Measurements from ENCODE around the gene CDH4.

The CDH4 gene

DNA sequence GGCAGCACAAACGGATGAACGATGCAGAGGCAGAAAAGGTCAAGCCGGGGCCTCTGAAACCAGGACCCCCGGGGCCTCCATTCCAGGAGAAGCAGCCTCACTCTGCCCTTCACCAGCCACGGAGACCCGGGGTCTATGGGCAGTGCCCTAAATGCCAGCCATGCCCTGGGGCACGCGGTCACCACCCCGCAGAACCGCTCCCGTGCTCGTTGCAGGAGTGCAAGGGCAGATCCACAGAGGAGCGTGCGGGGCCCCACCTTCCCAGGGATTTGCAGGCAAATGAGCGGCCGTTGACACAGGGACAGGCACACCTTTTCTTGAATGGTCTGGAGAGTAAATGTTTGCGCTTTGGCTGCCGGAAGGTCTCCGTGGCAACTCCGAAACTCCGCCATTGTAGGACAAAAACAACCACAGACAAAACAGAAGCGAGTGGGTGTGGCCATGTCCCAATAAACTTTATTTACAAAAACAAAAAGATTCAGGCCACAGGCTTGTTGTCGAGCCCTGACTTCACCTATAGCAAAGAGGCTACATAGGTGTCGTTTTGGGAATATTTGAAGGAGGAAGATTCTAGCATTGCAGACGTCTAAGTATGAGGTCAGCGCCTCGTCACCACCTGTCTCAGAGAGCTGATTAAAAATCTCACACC is 650.3 kb downstream of the CDH4 start:
- DNase-seq = no peak

- no peak for DNase-seq
Measured at GRCh38 chr20:61903575-61904340, 651.7 kb downstream of the CDH4 start.

- no peak for DNase-seq
Measured at GRCh38 chr20:61904456-61904855, 652.4 kb downstream of the CDH4 start.

DNA sequence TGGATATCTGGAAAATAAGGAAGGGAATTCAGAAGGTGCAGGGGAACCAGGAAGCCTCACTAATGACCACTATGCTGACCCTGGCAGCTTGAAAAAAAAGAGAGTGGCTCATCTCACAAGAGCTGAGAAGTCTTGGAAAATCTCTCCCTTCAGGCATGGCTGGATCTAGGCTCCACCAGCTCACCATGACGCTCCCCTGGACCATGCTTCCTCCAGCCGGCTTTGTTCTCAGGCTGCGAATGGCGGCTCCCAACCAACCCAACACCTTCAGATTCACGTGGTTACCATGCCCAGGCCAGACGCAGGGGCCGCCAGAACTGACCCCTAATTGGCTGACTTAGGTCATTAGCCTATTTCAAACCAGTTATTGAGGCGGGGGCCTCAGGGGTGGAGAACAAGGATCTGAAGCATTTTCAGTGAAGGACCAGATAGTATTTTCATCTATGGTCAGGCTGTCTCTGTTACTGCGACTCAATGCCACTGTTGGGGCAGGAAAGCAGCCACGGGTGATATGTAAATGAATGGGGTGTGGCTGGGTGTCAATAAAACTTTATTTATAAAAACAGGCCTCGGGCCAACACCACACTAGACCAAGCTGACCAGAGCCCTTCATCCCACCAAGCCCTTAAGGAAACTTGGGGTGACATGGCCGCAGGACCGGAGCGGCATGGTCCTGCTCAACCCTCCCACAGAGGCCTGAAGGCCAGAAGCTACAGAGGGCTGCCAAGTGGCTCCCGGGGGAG is 653.9 kb downstream of the CDH4 start:
- no peak for DNase-seq

GRCh38 chr20:61907081-61907891 is 655.2 kb downstream of the CDH4 start:
- DNase-seq = no peak

DNA sequence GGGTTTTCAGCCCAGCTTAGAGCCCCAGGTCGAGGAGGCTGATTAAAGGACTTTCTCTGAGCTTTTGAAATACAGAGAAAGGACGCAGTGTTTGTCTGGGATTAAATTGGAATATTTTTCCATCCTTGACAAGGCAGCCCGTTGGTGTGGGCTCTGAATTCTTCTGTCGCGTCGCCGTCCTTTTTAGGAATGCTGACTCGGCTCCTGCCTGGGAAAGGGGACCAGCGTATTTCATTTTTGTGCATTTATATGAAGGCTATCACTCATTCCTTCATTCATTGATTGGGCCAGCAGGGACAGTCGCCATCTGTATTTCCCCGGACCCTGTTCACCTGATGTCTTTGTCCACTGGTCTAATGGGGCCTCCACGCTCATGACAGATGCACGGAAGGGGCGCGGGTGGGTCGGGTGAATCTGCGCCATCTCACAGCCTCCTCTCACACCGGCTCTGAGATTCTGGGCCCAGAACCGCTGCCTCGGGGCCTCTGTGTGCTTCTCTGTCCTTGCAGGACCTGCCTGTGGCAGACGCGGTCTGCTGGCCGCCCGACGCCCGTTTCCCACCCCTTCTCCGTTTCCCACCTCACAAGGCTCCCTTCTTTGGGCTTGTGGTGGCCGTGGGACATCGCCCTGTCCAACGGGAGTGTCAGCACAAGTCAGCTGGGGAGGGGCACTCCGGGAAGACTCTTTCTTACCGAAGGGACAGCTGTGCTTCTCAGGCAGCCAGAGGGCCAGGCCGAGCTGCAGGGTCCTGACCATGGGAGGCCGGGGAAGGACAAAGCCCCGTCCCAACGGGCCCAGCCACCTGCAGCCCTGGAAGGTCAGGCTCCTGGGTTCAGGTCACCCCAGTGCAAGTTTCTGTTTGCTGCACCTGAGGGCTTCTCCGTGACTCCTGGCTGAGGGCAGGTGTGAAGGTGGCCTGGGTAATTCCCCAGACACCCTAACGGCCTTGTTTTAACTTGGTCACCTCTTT is 656.3 kb downstream of the CDH4 start:
- no peak for DNase-seq

- DNase-seq = no peak
Measured at GRCh38 chr20:61909028-61909427, 657.0 kb downstream of the CDH4 start.

DNA sequence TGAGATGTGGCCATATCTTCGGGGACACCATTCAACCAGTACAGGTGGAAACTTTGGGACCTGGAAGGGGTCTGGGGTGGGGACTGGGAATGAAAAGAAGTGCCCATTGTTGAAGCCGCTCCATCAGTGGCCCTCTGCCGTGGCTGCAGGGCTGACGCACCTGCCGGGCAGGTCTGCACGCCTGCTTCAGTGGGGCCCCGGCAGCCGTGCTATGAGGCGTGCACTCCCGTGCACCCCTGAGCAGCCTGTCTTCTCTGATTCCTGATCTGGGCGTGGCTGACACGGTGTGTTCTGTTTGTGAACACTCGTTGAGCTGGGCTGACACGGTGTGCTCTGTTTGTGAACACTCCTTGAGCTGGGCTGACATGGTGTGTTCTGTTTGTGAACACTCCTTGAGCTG is 657.8 kb downstream of the CDH4 start:
- no peak for DNase-seq

DNA sequence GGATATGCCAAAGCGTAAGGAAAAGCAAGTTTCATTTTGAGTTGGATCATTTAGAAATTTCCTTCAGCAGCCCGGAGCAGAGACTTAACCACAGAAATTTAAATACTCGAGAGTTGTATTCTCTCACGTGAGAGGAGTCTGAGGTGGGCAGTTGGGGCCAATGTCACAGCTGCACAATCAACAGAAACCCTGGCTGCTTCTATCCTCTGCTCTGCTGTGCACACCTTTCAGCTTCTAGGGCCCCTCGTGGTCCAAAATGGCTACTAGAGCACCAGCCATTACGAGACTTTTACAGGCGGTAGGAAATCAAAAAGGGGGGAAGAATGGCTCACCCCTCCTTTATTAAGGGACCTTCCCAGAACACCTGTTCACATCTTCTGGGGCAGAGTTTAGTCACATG is 659.8 kb downstream of the CDH4 start:
- no peak for DNase-seq

DNA sequence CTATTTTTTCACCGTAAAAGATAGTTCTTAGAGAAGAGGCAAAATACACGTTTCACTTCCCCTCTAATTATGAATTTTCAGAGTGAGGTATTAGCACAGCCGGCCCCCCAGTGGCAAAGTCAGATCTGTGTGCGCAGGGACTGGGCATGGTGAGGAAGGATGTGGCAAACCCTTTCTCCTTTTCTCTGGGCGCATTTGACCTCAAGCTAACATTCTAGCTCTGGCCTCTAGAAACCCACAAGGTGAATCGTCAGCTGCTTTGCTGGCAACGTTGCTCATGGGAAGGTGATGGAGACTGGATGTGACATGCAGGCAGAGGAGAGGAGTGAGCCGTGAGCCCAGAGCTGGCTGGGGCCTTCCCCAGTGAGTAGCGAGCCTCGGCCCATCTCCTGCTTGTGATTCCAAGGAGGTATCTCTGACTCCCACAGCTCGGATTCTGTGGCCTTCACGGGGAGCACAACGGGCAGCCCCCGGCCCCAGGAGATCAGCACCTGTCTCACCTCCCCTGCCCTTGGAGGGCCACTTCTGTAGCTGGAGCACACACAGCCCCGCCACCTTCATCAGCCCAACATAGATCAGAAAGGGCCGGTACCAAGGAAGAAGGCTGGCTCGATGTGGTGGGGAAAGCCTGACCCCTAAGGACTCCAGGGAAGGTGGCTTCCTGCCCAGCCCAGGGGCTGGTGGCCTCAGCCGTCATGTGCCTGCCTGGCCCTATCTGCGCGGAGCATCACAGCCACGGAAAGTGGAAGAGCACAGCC is 660.8 kb downstream of the CDH4 start:
- DNase-seq = no peak

DNA sequence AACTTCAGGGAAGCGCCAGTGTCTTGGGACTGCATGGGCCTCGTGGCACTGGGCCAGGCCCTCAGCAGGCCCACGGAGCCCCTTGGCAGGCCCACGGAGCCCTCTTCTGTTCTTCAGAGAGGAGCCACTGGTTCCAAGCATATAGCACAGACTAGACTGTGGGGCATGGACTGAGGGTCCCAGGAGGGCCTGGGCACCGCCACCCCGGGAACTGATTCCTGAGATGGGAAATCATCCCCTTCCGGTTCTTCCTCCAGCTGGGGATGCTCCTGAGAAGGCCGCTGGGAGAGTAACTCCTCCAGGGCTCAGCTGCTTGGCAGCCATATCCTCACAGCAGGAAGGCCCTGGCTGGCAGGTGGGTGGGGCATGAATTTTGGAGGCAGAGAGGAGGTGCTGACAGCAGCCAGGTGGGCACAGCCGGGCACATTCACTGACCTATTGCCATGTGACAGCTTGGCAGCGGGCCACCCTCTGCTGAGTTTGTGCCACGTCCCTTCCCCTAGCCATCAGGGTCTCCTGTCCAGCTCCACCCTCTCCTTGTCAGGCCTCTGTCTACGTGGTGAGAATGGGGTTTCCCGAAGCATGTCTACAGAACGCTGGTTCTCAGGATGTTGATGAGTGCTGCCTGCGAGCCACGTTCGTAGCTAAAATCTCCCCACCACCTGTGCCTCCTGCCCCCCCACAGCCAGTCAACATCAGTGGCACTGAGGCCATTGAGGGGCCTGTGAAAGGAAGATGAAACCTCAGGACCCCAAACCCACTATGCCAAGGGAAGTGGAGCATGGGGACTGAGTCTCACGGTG is 661.6 kb downstream of the CDH4 start:
- no peak for DNase-seq

- no peak for DNase-seq
Measured at GRCh38 chr20:61915101-61915500, 663.0 kb downstream of the CDH4 start.

DNA sequence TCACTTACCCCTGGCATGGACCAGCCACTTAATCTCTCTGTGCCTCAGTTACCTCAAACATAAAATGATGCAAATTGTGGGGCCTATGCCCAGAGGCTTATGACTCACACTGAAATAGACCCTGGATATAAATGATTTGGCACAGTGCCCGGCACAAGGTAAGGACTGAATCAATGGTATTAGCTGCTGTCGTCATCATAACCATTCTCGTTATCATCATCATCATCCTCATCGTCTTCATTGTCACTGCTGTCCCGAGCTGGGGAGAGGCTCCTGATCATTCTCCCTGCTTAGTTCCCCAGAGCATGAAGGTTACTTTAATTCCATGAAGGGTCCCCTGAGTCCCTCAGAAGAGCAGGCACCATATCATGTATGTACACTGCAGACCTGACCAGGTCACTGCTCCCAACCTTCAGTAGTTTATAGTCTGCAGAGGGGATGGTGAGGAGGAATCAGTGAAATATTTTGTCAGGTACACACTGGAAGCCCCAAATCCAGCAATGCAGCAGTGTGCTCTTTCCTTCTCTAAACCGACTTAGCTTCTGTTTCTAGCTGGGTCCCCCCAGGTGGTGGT is 664.3 kb downstream of the CDH4 start:
- no peak for DNase-seq

GRCh38 chr20:61917474-61918145 is 665.5 kb downstream of the CDH4 start:
- DNase-seq = no peak

- DNase-seq = no peak
Measured at GRCh38 chr20:61918548-61918947, 666.5 kb downstream of the CDH4 start.

DNA sequence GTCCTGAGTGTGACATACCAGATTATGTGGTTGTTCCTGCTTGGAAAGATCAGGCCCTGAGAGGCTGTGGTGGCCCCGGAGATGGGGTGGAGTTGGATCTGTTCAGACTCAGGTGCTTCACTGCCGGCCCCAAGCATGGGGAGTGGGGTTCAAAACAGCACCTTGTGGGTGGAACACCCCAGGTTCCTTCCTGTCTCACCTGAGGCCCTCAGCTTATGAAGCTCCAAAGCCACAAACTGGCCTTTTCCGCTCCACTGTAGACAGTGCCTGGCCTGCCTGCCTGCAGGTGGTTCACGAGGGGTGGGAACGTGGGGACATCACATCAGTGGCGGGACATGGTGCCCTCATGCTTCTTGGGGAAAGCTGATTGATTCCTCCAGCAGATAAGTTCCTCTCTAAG is 667.2 kb downstream of the CDH4 start:
- DNase-seq = no peak

DNA sequence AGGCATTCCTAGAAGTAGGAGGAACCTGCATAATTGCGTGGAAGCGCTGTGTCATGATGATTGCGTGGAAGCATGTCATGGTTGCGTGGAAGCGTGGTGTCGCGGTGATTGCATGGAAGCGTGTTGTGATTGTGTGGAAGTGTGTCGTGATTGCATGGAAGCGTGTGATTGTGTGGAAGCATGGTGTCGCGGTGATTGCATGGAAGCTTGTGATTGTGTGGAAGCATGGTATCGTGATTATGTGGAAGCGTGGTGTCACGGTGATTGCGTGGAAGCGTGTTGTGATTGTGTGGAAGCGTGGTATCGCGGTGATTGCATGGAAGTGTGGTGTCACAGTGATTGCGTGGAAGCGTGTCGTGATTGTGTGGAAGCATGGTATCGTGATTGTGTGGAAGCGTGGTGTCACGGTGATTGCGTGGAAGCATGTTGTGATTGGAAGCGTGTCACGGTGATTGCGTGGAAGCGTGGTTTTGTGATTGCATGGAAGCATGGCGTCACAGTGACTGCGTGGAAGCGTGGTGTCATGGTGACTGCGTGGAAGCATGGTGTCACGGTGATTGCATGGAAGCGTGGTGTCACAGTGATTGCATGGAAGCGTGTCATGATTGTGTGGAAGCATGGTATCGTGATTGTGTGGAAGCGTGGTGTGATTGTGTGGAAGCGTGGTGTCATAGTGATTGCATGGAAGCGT is 667.8 kb downstream of the CDH4 start:
- no peak for DNase-seq
